IPS-15b (cell line): ENCODE results near the gene ZC3HAV1L.
"Not testable (repeated sequence)": the region's sequence is repeated elsewhere in the genome, so short reads cannot be mapped to it uniquely, and the experiment has no call there.

Source experiments
- H3K27me3 ChIP-seq: one replicate; pipeline ENCODE4 v1.6.1; 2013; ENCODE audit warnings: low read length; ENCODE audit not compliant: control insufficient read depth, insufficient read depth
- H3K36me3 ChIP-seq: one replicate; pipeline ENCODE4 v1.6.1; 2013; ENCODE audit warnings: low read length; ENCODE audit not compliant: control insufficient read depth, insufficient read depth
- H3K4me1 ChIP-seq: one replicate; pipeline ENCODE4 v1.6.1; 2013; ENCODE audit warnings: mild to moderate bottlenecking, low read length; ENCODE audit not compliant: control insufficient read depth, insufficient read depth
- H3K4me3 ChIP-seq: one replicate; pipeline ENCODE4 v1.5.1; 2013; ENCODE audit warnings: low read depth, low read length
- H3K9ac ChIP-seq: one replicate; pipeline ENCODE4 v1.6.1; 2013; ENCODE audit warnings: low read depth, mild to moderate bottlenecking, low read length
- H3K9me3 ChIP-seq: one replicate; pipeline ENCODE4 v1.6.1; 2013; ENCODE audit warnings: mild to moderate bottlenecking, low read length; ENCODE audit not compliant: control insufficient read depth, insufficient read depth

Gene ZC3HAV1L

DNA sequence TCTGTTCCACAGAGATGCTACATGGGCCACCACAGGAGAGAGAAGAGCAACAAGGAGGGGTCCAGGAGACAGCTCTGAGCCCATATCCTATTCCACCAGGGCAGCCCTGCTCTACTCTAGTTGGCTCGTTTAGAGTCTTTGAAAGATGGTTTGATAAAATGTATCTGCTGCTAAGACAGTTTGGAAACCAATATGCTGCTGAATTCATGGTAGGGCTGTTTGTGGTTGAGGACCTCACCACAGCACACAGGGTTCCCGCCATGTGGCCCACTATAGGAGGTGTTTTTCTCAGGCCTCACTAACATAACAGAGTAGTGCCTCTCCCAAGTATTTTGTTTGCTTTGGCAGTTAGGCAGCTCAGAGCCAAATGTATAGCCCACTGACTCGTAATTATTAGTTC, 35.8 kb upstream of the ZC3HAV1L start:
- H3K36me3 ChIP-seq, result peaks cover 5% of the 10 kb centered on the region
- no peaks in the 10 kb centered on the region for H3K9me3 ChIP-seq

DNA sequence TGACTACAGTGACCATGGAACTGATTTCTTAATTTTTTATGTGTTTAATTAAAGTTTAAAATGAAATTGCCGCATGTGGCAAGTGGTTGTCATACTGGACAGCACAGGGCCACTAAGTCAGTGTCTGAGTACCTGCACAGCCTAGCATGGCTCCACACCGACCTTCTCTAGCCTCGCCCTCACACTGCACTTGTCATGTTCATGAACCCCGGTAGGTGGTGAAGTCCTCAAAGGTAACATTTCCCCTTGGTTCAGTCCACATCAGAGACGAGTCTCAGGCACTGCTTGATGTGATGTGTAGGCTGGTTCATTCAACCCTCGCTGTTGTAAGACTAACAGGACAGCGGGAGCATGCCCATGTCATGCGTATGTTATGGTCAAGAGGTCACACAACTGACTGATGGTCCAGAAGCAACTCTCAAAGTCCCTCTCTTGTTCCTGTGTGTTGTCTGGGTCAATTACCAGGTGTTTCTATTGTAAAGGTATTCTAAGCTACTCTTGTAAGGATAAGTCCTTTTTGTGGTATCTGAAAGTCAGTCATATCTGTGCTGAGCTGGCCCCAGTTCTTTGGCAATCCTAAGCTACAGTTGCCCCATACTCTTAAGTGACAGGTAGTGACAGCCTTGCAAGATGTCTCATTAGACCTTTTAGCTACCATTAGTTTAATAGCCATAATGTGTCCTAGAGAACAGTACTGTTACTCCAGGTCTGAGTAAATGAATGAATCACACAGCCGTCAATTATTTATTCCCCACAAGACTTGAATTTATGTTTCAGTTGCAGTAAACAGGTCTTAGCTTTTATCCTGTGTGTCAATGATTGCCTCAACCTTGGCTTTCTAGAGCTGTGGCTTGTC, 32.9 kb upstream of the ZC3HAV1L start:
- Histone ChIP-seq H3K27me3 (no peaks in the 10 kb centered on the region), H3K4me1 (no peaks in the 10 kb centered on the region), H3K9ac (no peak overlapping the region), H3K36me3 (peaks cover 3% of the 10 kb centered on the region), H3K9me3 (no peaks in the 10 kb centered on the region), H3K4me3 (no peak overlapping the region)

More for the DNA sequence above, 35.8 kb upstream of the ZC3HAV1L start:
- no peak overlapping the region for H3K4me3 ChIP-seq
- no peaks in the 10 kb centered on the region for H3K27me3 ChIP-seq
- H3K9ac ChIP-seq, result no peak overlapping the region
- no peaks in the 10 kb centered on the region for H3K4me1 ChIP-seq

DNA sequence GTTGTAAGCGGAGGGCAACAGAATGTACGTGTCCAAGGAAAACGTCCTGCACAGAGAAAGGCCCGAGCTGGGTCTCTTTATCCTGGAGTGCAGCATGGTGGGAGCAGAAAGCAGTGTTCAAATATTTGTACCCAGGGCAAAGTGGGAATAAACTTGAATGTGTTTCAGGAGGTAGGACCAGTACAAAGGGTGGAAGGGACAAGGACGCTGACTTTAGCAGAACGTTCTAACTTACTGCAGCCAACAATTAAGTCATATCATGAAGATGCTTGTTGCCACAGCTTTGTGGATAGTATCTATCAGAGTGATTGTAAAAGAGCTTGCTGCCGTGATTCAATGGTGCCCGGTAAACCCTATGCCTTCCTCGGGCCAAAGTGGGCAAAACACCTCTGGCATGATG, 30.5 kb upstream of the ZC3HAV1L start:
- Histone ChIP-seq H3K27me3 (no peaks in the 10 kb centered on the region), H3K4me3 (no peak overlapping the region), H3K36me3 (peaks cover 3% of the 10 kb centered on the region), H3K4me1 (no peaks in the 10 kb centered on the region), H3K9me3 (no peaks in the 10 kb centered on the region), H3K9ac (no peak overlapping the region)

DNA sequence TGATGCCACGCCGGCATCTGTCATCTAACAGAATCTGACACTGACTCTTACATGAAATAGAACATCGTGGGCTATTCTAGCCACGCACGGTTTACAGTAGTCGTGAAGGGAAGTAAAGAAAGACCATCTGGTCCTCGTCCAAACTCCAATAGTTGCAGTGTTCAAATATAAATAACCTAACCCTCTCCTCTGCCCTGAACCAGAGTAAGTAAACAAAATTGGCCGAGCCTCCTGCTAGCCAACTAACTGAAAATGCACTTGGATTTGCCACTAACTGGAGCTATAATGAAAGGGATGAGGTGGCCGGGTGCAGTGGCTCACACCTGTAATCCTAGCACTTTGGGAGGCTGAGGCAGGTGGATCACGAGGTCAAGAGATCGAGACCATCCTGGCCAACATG, 29.5 kb upstream of the ZC3HAV1L start:
- no peaks in the 10 kb centered on the region for H3K4me1 ChIP-seq
- no peak overlapping the region for H3K9ac ChIP-seq
- no peak overlapping the region for H3K4me3 ChIP-seq
- no peaks in the 10 kb centered on the region for H3K27me3 ChIP-seq
- H3K36me3 ChIP-seq, result peaks cover 3% of the 10 kb centered on the region
- no peaks in the 10 kb centered on the region for H3K9me3 ChIP-seq

DNA sequence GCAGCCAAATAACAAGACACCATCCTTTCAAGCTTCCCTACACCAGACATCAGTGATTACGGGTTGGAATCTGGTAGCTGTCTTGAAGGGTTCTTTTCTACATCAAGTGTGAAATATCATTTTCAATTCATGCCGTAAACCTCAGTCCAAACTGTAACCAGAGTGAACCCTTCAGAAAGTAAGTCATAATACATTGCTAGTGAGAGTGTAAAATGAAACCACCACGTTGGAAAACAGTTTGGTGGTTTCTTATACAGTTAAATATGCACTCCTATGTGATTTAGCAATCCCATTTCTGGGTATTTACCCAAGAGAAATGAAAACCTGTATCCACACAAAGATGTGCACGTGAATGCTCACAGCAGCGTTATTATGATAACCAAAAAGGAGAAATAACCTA, 25.6 kb upstream of the ZC3HAV1L start:
- peaks cover 3% of the 10 kb centered on the region for H3K36me3 ChIP-seq
- no peaks in the 10 kb centered on the region for H3K4me1 ChIP-seq
- H3K9me3 ChIP-seq, result no peaks in the 10 kb centered on the region
- H3K4me3 ChIP-seq, result no peak overlapping the region
- no peaks in the 10 kb centered on the region for H3K27me3 ChIP-seq
- H3K9ac ChIP-seq, result no peak overlapping the region

DNA sequence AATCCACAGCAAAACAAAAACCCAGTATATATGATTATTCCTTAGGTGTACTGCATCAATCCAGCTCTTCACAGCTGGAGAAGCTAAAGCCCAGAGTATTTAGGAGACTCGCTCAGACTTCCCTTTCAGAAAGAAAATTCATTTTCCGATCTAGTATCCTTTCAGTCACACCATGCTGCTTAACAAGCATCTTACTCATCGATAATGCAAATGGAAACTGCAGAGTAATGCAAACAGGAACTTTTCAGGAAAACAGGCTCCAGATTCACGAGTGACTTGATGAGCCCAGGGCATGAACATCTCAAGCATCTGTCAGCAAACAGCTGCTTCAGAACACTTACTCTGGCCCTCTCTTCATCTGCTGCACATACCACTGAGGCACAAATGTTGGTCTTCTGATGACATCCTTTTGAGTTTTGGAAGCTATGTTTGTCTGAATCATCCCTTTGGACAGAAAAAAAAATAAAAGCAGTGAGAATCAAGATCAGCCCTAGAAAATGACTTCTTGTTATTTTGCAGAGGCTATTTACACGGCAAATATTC, 24.9 kb upstream of the ZC3HAV1L start:
- Histone ChIP-seq H3K9me3 (no peaks in the 10 kb centered on the region), H3K27me3 (no peaks in the 10 kb centered on the region), H3K4me3 (no peak overlapping the region), H3K4me1 (no peaks in the 10 kb centered on the region), H3K9ac (no peak overlapping the region), H3K36me3 (peaks cover 1% of the 10 kb centered on the region)

DNA sequence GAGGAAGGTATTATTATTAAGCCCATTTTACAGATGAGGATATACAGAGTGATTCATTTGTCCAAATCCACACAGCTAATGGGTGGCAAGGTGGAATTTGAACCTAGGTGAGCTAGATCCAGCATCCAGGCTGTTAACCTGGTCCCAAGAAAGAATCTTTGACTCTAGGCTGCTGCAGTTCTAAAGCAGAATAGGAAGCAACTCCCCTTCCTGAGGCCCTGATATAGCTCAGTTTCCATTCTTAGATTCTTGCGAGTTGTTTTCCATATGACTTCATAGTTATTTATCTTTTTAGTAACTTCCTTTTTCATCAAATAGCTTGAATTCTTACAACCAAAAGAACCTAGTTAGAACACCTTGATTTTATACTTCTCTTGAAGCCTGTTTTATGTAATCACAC, 24.1 kb upstream of the ZC3HAV1L start:
- H3K36me3 ChIP-seq, result no peaks in the 10 kb centered on the region

DNA sequence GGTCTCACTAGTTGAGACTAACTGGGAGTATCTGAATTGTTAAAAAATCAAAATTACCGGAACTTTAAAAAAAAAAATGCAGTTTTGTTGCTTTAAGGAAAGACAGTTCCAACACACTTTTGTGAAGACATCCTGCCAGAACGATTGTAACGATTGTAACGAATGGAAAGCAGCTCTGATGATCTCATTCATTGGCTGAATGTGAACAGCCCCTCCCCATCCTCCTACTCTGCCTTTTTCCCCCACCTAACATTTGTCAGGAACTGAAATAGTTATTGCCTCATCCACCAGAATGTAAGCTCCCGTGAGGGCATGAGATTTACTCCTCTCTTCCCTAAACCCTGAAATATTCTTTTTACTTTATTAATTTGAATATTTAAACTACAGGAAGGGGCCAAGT, 23.1 kb upstream of the ZC3HAV1L start:
- H3K27me3 ChIP-seq, result no peaks in the 10 kb centered on the region
- H3K4me1 ChIP-seq, result no peaks in the 10 kb centered on the region
- no peak overlapping the region for H3K9ac ChIP-seq
- H3K36me3 ChIP-seq, result peaks cover 2% of the 10 kb centered on the region
- no peaks in the 10 kb centered on the region for H3K9me3 ChIP-seq
- H3K4me3 ChIP-seq, result no peak overlapping the region

More for the DNA sequence above, 24.1 kb upstream of the ZC3HAV1L start:
- Histone ChIP-seq H3K4me1 (no peaks in the 10 kb centered on the region), H3K9ac (no peak overlapping the region), H3K27me3 (no peaks in the 10 kb centered on the region), H3K9me3 (no peaks in the 10 kb centered on the region), H3K4me3 (no peak overlapping the region)

DNA sequence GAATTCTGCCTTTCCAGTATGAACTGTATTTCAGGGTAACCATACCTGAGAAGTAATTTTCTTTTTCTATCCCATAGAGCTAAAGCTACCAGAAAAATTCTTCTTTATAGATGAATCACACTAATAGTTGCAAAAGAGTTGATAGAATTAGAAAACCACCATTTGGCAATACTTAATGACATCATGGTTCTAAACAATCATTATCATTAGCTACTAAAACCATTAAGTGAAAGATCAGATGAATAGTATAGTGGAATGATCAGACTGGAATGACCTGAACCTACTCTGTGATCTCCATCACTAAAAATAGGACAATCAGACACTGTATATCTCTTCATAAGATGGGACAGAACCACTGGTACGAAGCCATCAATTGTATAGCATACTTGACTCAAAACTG, 19.8 kb upstream of the ZC3HAV1L start:
- Histone ChIP-seq H3K9ac (no peak overlapping the region), H3K4me3 (no peak overlapping the region), H3K9me3 (no peaks in the 10 kb centered on the region), H3K36me3 (peaks cover 8% of the 10 kb centered on the region), H3K27me3 (no peaks in the 10 kb centered on the region), H3K4me1 (no peaks in the 10 kb centered on the region)

DNA sequence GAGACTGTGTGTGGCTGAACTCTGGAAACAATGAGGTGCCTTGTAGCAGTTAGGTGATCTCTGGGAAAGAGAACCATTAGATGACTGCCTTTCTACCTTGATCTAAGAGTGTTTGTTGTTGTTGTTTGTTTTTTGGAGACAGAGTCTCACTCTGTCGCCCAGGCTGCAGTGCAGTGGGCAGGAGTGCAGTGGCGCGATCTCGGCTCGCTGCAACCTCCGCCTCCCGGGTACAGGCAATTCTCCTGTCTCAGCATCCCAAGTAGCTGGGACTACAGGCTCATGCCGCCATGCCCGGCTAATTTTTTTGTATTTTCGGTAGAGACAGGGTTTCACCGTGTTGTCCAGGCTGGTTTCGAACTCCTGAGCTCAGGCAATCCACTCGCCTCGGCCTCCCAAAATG, 18.8 kb upstream of the ZC3HAV1L start:
- not testable (repeated sequence) for H3K36me3 ChIP-seq, H3K27me3 ChIP-seq, H3K4me3 ChIP-seq, H3K9ac ChIP-seq, H3K4me1 ChIP-seq, H3K9me3 ChIP-seq

DNA sequence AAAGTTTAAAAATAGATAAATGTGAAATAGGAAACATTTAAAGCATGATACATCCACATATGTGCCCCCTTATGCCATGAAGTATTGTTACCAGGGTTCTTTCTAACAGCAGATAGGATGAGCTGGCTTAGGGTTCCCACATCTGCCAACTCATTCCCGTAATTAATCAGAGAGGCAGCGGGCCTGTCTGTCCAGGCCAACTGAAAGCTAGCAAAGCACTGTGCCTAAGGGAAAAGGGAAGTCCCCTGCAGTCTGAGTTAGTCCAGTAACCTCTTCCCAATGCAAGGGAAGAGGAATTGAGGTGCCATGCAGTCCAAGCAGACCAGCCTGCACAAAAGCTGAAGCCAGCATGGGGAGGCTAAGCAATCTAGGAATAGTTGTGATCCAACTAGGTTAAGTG, 18.3 kb upstream of the ZC3HAV1L start:
- peaks cover 8% of the 10 kb centered on the region for H3K36me3 ChIP-seq
- no peaks in the 10 kb centered on the region for H3K9me3 ChIP-seq

DNA sequence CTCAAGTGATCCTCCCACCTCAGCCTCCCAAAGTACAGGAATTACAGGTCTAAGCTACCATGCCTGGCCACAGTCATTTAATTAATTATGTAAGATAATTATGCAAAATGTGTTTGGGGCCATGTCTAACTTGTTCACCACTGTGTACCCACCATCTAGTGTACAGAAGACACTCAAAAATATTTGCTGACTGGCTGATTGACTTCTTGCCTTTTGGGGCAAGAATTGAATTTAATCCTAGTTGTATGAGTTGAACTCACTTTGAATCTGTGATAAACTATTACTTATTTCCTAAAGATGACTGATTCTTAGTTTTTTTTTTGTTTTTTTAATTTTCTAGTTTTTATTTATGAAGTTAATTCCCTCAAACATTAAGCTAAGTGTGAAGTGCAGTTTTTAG, 15.8 kb upstream of the ZC3HAV1L start:
- H3K4me1 ChIP-seq, result no peaks in the 10 kb centered on the region
- no peaks in the 10 kb centered on the region for H3K27me3 ChIP-seq
- peaks cover 8% of the 10 kb centered on the region for H3K36me3 ChIP-seq
- H3K9ac ChIP-seq, result no peak overlapping the region
- no peaks in the 10 kb centered on the region for H3K9me3 ChIP-seq
- H3K4me3 ChIP-seq, result no peak overlapping the region

More for the DNA sequence above, 18.3 kb upstream of the ZC3HAV1L start:
- no peaks in the 10 kb centered on the region for H3K4me1 ChIP-seq
- no peak overlapping the region for H3K4me3 ChIP-seq
- no peak overlapping the region for H3K9ac ChIP-seq
- no peaks in the 10 kb centered on the region for H3K27me3 ChIP-seq
